Inflammatory macrophage treated with lipopolysaccharide for 4 hours (primary cell): ENCODE measurements around the gene NCS1.
"Not testable (repeated sequence)": the region's sequence is repeated elsewhere in the genome, so short reads cannot be mapped to it uniquely, and the experiment has no call there.

Experiments used
- DNase-seq: peaks from one replicate; pipeline ENCODE4 v3.0.0-alpha.2; 2020

The NCS1 gene

DNA sequence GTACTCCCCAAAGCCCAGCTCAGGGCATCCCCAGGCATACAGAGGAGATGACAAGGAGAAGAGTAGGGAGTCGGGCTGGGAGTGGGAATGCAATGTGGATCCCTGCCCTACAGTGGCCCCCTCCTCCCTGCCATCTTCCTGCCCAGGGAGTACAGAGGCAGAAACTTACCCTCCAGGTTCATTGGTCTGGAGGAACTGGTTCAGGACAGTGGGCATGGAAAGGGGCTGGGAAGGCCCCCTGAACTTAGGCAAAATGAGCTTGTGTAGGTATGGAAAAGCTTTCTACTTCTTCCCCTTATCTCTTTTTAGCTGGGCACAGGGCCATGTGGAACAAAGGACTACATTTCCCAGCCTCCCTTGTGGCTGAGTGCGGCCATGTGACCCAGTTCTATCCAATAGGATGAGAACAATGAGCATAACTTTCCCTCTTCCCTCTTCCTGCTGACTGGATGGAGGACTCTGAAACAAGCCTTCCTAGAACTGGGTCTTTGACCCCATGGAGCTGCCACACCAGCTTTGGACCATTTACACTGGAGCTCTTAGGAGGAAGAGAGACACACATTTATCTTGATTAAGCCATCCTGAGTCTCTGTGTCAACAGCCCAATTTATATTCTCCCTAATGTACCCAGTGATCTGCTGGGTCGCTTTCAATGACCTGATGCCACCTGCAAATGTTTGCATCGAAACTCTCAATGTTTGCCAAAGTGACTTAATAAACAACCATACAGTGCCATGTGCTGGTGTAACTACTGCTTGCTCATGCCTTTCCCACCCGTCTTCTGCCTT, 68.4 kb downstream of the NCS1 start:
- DNase-seq, result peak; percentile 71

DNA sequence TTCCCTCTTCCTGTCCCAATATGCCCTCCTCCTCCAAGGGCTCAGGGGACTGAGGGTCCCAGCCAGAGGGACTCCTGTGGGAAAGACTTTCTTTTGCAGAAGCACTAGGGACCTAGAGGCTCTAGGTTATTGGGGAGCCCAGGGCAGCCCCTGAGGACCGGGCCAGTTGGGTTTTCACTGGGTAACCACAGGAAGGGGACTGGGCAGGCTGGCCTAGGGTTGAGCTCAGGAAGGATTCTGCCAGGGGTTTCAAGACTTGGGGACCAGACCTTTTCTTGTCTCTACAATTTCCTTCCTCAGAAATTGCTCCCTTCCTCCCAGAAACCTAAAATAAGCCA, 69.0 kb downstream of the NCS1 start:
- DNase-seq, result no peak

DNA sequence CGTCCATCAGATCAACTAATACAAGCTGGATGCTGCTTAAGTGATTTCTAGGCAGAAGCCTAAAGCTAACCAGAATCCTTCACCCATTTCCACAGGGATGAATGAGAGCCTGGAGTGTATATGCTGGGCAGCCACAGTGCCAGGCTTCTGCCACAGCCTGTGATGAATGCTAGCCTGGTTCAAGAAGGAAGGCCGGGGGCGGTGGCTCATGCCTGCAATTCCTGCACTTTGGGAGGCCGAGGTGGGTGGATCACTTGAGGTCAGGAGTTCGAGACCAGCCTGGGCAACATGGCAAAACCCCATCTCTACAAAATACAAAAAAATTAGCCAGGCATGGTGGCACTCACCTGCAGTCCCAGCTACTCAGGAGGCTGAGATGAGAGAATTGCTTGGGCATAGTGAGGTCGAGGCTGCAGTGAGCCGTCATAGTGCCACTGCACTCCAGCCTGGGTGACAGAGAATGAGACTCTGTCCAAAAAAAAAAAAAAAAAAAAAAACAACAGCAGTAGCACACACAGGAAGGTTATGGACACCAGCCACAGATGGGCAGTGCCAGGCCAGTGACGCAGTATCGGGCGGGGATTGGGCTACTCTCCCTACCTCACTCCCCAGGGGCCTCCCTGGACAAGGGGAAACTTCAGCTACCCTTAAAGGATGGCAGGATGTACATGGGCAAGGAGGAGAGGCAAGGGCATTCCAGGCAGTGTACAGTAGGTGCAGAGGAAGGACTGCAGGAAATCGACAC, 70.2 kb downstream of the NCS1 start:
- DNase-seq, result no peak

DNA sequence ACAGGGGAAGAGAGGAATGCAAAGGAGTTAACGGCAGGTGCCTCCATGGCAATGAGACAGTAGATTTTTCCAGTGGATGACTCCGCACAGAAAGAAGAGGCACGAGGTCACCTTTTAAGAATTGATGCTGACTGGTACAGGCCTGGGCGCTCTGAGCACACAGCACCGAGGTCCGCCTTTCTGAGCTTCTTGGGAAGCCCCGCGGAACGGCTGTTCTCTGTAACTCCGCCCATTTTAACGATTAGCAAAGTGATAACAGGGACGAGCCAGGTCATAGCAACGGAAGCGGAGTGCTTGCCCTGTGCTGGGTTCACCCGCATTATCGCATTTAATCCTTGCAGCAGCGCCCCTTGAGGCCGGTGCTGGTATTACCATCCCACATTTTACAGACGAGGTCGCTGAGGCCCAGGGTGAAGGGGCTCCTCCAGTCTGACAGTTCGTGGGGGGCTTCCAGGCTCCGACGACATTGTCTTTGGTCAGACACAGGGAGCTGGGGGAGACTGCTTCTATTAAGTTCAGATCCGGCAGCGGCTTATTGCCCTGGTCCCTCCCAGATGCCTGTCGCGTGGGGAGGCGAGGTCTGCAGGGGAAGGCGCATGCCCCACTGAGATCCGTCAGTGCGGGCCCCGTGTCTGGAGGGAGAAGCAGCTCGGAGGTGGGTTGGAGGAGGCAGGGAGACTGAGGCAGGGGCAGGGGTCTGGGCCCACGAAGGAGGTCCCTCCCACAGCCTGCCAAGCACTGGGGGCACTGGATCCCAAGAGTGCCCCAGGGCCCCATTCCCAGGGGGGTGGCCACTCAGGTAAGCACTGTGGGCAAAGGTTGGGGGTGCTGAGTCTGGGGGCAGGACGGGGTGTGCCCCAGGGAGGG, 71.0 kb downstream of the NCS1 start:
- peak; percentile 49 for DNase-seq

DNA sequence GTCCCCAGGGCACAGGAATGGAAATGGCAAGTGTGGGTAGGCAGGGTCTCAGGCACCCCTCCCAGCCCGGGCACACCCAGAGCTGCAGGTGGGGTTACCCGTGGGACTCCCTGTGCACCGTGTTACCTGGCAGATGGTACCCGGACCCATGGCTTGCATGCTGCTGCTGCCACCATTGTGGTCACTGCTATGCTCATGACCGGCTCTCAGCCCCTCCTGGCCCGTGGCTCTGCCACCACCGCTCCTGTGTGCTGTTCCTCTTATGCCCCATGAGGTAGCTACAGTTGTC, 71.6 kb downstream of the NCS1 start:
- no peak for DNase-seq

DNA sequence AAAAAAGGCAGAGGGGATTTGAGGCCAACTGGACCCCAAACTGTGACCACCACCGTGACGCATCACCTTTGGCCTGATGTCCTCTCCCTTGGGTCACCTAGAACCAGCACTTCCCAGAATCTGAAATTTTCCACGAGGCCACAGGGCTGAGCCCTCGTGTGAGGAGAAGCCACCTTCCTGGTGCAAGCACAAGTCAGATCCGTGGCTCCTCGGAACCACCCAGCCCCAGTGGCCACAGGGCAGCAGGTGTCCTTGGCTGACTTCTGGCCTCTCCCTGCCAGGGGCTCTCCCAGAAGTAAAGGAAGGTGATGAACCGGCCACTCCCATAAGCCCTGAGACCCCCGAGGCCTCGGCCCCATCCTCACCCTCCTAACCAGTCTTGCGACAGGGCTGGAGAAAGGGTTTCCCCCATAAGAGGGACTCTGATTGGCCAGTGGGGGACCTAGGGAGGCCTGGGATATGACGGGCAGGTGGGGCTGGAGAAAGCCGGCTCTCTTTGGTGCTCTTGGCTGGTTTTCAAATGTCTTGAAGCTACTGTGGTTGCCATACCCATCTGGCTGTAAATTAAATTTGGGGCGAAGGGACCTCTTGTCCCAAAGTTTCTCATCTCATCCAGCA, 72.5 kb downstream of the NCS1 start:
- no peak for DNase-seq

DNA sequence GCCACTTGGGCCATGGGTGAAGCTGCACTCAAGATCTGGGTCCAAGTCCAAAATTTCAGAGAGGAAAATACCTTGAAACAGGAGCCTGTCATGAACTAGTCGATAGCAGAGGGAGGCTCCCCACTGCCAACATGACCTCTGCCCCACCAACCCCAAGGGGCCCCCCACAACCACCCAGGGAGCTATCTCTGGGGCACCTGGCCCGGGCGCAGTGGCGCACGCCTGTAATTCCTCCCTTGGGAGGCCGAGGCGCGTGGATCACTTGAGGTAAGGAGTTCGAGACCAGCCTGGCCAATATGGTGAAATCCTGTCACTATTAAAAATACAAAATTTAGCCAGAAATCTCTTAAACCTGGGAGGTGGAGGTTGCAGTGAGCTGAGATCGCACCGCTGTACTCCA, 73.3 kb downstream of the NCS1 start:
- DNase-seq, result no peak

DNA sequence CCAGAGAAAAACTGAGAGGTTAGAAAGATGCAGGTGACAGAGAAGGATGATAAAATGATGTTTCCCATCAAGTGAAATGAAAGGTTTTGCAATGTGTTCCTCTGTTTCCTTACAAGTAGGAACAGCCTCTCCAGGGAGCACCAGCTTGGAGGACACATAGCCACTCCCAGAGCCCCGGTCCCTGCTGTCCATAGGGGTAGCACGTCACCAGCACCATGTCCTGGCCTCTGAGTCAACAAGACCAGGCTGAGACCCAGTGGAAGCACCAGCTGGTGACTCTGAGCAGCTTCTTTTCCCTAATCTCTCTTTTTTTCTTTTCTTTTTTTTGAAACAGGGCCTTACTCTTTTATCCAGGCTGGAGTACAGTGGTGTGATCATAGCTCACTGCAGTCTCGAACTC, 73.9 kb downstream of the NCS1 start:
- no peak for DNase-seq

DNA sequence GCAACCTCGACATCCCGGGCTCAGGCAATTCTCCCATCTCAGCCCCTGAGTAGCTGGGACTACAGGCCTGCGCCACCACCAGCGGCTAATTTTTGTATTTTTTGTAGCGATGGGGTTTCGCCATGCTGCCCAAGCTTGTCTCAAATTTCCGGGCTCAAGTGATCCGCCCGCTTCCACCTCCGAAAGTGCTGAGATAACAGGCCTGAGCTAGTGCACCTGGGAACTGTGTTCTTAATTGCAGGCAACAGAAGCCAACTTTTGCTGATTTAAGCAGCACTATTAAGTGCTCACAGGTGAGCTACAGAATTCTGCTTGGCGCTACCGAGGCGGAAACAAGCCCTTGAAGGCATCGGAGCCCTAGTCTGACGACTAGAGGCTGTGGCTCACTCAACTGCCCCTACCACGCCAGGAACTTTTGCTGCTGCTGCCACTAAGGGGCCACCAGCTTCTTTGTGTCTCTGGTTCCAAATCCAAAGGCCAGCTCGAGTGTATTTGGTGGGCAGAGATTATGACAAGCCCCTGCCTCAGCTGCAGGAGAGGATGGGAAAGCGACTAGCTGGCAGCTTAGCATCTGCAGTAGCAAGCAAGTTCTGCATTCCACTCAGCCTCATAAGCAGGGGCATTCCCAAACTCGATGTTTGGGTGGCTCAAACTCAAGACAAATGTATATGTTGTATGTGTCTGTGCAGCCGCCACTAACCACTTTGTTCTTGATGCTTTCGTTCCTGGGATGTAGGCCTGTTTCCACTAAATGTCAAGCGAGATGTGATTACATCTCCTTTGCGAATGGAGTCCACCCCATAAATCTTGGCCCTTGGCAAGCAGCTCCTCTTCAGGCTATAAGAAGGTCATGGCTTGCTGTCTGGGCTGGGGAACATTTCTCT, 82.8 kb downstream of the NCS1 start:
- DNase-seq, result no peak

DNA sequence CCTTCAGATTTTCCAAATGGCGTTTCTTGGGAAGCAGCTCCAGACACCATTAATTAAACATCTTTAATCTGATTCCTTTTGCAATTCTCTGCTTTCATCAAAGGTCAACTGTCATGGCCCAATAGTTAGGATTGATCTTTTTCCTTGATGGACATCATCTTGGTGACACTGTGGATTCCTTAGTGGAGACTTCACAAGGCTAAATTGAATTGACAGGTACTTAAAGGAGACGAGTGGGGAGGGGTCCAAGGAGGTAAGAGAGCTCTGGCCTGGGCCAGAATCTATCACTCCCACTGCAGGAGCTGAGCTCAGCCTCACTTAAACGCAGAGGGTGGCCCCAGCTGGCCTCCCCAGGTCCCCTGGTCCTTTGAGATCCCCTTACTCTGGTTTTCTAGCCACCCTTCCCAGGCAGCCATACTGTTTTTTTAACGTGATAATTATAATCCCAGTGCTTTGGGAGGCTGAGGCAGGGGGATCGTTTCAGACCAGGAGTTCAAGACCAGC, 83.5 kb downstream of the NCS1 start:
- no peak for DNase-seq

DNA sequence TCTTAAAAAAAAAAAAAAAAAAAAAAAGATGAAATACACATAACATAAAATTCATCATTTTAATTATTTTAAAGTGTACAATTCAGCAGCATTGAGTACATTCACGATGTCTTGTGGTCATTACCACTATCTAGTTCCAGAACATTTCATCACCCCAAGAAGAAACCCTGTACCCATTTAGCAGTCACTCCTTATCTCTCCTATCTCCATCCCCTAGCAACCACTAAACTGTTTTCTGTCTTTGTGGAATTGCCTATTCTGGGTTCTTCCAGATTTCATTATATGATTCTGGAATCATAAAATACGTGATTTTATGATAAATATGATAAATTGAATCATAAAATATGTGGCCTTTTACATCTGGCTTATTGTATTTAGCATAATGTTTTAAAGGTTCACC, 84.4 kb downstream of the NCS1 start:
- no peak for DNase-seq

DNA sequence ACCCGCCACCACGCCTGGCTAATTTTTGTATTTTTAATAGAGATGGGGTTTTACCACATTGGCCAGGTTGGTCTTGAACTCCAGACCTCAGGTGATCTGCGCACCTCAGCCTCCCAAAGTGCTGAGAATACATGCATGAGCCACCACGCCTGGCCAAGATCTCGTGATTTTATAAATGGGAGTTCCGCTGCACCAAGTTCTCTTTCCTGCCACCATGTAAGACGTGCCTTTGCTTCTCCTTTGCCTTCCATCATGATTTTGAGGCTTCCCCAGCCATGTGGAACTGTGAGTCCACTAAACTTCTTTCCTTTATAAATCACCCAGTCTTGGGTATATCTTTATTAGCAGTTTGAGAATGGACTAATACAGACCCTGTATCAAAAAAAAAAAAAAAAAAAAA, 85.9 kb downstream of the NCS1 start:
- DNase-seq, result not testable (repeated sequence)

DNA sequence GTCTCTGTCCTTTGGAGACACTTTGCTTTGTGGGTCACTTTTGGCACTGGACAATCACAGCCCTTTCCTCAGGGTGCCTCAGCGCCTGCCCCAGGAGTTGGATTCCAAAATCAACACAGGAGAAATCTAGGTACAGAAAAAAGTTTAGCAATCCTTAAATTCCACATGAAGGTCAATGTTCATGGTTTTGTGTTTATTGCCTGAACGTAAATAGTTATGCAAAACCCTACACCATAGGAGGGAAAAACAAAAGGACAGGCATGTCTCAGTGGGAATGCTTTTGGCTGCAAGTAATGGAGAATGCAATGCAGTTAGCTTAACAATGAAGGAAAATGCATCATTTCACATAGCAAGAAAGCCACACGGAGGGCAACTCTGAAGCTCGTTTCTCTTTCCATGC, 86.8 kb downstream of the NCS1 start:
- DNase-seq, result no peak

DNA sequence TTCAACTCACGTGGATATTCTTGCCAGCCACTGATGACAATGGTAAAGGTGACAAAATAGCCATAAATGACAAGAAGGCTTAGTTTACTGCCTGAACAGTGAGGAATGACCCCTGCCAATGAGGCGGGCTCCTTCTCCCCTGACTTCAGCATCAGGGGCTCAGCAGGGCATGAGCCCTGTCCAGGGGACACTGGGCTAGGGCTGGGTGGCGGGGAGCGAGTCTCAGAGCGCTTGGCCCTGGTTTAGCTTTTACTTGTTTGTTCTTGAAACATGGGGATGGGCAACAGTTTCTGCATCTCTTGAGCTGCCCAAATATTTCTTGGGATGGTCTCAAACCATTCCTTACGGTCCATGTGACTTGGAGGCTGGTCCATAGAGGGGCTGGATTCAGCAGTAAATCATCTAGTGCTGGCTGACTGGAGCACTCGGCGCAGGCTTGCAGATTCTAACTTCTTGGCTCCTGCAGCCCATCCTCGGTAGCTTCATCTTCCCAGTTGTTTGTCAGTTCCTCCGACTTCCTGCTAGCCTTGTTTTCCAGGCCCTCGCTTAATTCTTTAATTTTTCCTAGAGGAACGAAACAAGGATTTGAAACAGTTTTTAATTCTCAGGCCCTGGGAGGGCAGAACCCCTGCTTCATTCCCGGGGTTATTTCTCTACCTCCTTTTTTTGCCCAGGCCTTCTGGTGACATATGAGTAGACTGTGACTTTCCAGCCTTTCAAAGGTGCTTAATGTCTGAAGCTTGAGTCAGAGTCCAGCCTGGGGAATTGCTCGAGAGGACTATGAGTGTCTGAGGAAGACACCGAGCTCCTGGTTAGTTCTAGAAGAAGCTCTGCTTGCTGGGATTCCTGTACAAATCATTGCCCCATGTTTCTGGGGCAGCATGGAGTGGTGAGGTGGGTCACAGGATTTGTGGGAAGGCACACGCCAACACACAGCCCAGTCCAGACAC, 88.9 kb downstream of the NCS1 start:
- no peak for DNase-seq

DNA sequence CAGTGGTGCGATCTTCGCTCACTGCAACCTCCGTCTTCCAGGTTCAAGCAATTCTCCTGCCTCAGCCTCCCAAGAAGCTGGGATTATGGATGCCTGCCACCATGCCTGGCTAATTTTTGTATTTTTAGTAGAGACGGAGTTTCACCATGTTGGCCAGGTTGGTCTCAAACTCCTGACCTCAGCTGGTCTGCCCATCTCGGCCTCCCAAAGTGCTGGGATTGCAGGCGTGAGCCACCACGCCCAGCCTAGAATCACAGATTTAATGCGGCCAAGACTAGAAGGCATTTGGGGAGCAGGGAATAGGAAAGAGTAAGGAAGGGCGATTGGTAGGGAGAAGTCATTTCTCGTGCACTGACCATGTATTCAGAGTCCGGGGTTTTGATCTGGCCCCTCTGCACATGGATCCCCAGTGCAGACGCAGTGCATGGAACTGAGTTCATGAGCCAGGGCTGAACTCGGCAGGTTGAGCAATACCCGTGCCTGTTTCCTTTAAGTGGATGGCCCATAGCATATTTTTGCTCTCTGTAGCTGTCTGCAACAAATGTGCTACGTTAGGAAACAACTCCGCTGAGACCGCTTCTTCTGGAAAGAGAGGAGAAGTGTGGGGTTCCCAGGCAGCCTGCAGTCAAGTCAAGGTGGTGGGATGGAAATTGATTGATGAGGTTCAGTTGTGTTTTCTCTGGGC, 90.0 kb downstream of the NCS1 start:
- DNase-seq, result no peak

DNA sequence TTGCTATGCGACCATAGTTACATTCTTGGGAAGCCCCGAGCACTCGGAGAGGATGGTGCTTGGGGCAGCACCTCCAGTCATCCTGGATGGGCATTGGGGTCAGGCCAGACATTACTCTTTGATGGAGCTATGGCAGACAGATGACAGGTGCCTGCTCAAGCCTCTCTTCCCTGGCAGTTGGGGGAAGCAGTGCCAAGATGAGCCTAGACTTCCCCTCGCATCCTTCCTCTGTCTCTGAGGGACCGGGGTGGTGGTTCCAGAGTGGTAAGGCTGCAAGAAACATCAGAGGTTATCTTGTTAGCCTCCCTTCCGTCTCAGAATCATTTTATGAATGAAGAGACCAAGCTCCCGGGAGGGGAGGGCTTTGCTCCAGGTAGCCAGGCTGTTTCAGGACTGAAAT, 90.6 kb downstream of the NCS1 start:
- no peak for DNase-seq

DNA sequence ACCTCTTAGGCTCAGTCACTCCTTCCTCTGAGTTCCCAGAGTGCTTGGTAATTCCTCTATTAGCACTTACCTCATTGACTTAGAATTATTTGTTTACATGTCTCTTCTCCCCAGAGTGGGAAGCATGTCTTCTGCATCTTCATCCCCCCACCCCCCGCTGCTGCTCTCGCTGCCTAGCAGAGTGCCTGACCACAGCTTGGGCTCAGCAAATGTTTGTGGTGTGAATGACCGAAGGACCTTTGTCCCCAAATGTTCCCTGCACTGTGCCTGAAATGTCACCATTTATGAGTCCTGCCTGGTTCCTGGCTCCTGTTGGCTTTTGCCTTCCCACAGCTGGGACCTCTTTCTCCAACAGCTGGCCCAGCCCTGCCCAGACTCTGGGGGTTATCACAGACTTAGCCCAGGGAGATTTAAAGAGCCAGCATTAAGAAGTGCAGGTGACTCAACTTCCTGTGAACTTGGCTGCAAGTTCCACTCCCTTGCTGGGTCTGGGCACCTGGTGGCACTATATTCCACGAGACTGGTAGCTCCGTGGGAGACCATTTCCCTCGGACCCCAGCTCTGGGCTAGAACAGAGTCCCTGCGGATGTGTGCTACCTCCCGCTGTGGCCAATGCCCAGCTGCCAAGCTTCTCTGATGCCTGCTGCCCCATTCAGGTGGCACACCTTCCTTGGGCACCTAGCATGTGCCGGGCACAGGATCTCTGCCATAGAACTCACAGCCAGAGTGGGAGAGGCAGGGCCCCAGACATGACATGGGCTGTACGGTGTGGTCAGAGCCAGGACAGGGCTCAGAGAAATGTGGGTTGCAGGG, 91.6 kb downstream of the NCS1 start:
- no peak for DNase-seq

DNA sequence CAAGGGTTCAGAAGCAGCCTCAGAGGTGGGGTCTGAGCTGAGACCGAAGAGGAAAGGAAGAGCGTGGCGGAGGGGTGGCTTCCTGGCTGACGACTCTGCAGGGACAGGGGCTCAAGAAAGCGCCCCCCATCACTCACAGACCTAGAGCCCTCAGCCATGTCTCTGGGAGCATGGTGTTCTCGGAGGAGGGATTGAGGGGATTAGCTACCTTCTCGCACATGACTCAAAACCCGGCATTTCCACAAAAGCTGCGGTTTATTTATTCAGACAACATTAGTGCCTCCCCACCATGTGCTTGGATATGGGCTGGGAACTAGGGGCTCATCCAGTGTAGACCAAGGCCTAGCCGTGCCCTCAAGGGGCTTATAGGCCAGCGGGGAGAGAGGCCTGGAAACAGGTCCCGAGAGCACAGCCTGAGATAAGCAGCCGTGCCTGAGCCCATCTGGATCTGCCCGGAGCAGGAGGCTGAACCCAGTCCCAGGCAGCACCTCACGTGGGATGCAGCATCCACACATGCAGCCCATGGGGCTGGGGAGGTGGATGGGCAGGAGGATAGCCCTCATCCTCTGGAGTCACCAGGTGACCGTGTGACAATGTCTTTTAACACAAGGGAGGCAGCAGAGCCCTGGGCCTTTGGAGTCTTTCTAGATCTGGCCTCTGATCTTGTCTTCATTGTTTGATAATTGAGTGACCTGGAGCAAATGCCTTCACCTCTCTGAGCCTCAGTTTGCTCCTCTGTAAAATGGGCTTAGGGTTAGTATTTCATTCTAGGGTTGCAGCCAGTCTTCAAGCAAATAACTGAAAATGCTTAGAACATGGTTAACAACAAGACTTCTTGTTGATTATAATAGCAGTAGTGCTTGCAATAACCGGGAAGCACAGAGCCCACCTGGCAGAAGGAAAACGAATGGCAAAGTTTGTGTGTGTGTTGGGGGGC, 92.5 kb downstream of the NCS1 start:
- DNase-seq, result no peak
